ENCODE measurements around the gene MBD5.

DNA sequence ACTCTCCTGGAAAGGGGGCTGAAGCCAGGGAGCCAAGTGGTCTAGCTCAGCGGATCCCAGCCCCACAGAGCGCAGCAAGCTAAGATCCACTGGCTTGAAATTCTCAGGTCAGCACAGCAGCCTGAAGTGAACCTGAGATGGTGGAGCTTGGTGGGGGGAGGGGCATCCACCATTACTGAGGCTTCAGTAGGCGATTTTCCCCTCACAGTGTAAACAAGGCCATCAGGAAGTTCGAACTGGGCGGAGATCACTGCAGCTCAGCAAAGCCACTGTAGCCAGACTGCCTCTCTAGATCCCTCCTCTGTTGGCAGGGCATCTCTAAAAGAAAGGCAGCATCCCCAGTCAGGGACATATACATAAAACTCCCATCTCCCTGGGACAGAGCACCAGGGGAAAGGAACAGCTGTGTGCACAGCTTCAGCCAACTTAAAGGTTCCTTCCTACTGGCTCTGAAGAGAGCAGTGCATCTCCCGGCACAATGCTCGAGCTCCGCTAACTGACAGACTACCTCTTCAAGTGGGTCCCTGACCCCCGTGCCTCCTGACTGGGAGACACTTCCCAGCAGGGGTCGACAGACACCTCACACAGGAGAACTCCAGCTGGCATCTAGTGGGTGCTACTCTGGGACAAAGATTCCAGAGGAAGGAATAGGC, 341.4 kb downstream of the MBD5 start:
- TF ChIP-seq EP300 (IDR thresholded peaks at IDR 0.05; ENCODE audit: borderline replicate concordance), result no peak
- TF ChIP-seq, protein P1, sequence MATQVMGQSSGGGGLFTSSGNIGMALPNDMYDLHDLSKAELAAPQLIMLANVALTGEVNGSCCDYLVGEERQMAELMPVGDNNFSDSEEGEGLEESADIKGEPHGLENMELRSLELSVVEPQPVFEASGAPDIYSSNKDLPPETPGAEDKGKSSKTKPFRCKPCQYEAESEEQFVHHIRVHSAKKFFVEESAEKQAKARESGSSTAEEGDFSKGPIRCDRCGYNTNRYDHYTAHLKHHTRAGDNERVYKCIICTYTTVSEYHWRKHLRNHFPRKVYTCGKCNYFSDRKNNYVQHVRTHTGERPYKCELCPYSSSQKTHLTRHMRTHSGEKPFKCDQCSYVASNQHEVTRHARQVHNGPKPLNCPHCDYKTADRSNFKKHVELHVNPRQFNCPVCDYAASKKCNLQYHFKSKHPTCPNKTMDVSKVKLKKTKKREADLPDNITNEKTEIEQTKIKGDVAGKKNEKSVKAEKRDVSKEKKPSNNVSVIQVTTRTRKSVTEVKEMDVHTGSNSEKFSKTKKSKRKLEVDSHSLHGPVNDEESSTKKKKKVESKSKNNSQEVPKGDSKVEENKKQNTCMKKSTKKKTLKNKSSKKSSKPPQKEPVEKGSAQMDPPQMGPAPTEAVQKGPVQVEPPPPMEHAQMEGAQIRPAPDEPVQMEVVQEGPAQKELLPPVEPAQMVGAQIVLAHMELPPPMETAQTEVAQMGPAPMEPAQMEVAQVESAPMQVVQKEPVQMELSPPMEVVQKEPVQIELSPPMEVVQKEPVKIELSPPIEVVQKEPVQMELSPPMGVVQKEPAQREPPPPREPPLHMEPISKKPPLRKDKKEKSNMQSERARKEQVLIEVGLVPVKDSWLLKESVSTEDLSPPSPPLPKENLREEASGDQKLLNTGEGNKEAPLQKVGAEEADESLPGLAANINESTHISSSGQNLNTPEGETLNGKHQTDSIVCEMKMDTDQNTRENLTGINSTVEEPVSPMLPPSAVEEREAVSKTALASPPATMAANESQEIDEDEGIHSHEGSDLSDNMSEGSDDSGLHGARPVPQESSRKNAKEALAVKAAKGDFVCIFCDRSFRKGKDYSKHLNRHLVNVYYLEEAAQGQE (IDR thresholded peaks at IDR 0.05; ENCODE audit: low read depth), result no peak
